ENCODE results near the gene MRPL36. TPM values are rescaled to one million over a fixed set of nuclear protein-coding genes. Genes with fewer than 3 reads are reported as not detected.

Gene MRPL36
- total and polyA plus RNA-seq, 9 of the 15 experiments (the other 6 are each of a cell fraction or from before 2014, with no cell fraction given): 78.3 to 557 (median 124) TPM

DNA sequence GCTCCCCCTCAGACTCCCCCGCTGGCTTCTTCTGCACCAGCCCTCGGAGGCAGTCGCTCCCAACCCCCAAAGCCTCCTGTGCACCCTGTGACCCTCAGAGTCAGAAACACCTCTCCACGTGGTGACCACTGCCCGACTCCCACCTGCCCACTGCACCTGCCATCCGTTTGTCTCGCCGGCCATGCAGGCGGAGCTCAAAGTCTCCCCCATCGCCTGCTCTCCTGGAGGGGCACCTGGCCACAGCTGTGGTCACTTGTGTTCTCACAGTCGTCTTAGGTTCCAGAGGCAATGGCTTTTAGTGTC, 38.2 kb downstream of the MRPL36 start:
- DNase-seq (ENCODE audit: extremely low read depth in 1 of 4, low spot score in 3 of 4) (no peak), ATAC-seq (no peak), FAIRE-seq (no peak)
- intact Hi-C loops (cut with micrococcal nuclease) (no loop called here), in situ Hi-C loops (cut with MboI) (no loop called here)
- CTCF ChIA-PET (ENCODE audit: low intra/inter-chr PET ratio): no interaction called here
- Histone ChIP-seq H3K9ac (ENCODE audit: insufficient read depth in 1 of 2, low read depth in 2 of 2, low read length in 2 of 2) (no peak overlapping the region), H3K4me3 (no peak overlapping the region), H2AFZ (ENCODE audit: low read depth, low read length) (no peak overlapping the region), H3K79me2 (ENCODE audit: control insufficient read depth, insufficient read depth, low read length) (no peaks in the 10 kb centered on the region), H3K27me3 (ENCODE audit: control insufficient read depth in 2 of 2, insufficient read depth in 2 of 2, low read length in 2 of 2) (peaks cover 65 to 74% of the 10 kb centered on the region in 2 experiments), H3K4me2 (ENCODE audit: insufficient read depth, low read length) (no peak overlapping the region), H3K9me1 (ENCODE audit: control insufficient read depth, insufficient read depth, low read length) (peaks cover 3% of the 10 kb centered on the region), H3K27ac (ENCODE audit: extremely low read depth, low read depth, low read length) (no peak overlapping the region), H3K36me3 (ENCODE audit: control insufficient read depth, insufficient read depth, low read length) (no peaks in the 10 kb centered on the region), H4K20me1 (replicated peaks; ENCODE audit: control insufficient read depth, insufficient read depth, low read length) (0 out of 2 replicates have a peak, but pooled peaks cover 1% of the 10 kb centered on the region), H3K9me3 (replicated peaks; ENCODE audit: control insufficient read depth, insufficient read depth, low read depth, low read length) (peaks cover 3% of the 10 kb centered on the region; the same call in 1 of the 2 replicates), H3K4me1 (replicated peaks in 1 of 2; ENCODE audit: control insufficient read depth in 2 of 2, insufficient read depth in 2 of 2, low read length in 2 of 2) (peaks cover 0 to 9% of the 10 kb centered on the region in 2 experiments; a peak in 1 of 5 replicates)
- TF ChIP-seq ATF4 (CRISPR knock-in tag; IDR thresholded peaks at IDR 0.05) (no peak), LCOR (CRISPR knock-in tag; IDR thresholded peaks at IDR 0.05) (no peak), RBM17 (IDR thresholded peaks at IDR 0.05; ENCODE audit: borderline replicate concordance, low read depth, low read length) (no peak), TBP (optimal IDR thresholded peaks at IDR 0.05; ENCODE audit: low read depth, low read length) (no peak), POU5F1 (IDR thresholded peaks at IDR 0.05; ENCODE audit: borderline replicate concordance, low read depth, low read length, partially characterized antibody) (no peak), ZNF197 (CRISPR knock-in tag; IDR thresholded peaks at IDR 0.05; ENCODE audit: low read depth) (no peak)
- POLR2A ChIA-PET: interaction anchor here (1.6 kb wide), 1 partner anchor 39 kb away, joined by 4 read pairs; the partner anchor contains the start of gene MRPL36
- under 1% methylated on average over 11 of the region's 11 CpGs for WGBS (ENCODE audit: insufficient coverage, low coverage, missing lambda C conversion rate)
- no TSS peak for BruUV-seq (replicated peaks)

Measured in K562 (cell line).